Measurements from ENCODE around the gene TAF10.

Gene TAF10

DNA sequence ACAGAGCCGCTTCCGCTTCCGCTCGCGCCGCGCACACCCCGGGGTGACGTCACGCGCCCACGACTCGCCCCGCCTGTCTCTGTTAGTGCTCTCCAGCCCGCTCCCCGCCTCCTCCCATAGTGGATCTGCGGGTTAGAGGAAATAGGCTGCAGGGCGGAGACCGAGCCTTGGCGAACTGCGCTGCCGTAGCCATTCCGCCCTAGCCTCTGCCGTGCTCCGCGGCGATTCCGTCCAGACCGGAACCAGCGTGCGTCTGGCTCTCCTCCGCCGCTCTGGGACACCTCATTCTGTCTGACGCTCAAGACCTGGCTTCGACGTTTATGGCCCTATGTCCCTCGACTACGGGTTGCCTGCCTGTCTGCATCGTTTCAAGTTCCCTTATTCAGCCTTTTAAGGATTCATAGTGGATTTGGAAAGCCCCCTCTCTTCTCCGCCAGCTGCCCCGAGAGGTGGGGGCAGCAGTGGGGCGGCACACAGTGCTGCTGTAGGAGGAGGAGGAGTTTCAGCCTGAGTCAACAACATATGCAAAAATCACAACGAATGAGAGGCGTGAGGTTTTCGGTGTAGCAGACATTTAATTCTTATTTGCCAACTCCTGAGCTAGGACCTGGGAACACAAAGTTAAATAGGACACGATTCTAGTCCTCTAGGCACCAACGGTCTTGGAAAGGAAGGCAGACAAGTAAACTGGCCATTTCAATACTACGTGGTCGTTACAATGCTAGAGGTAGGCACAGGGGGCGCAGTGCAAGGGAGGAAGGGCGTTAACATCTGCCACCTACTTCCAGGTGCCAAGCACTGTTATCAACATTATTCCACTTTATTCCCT, at the start of gene TAF10:
TSS of gene TAF10 (minus strand) at position 4 of the 829 bp plus-strand sequence. CDS start 27 bp downstream, outside the sequence.
- no peak for TF ChIP-seq ZFX (IDR thresholded peaks at IDR 0.05)
- TF ChIP-seq, protein P1, sequence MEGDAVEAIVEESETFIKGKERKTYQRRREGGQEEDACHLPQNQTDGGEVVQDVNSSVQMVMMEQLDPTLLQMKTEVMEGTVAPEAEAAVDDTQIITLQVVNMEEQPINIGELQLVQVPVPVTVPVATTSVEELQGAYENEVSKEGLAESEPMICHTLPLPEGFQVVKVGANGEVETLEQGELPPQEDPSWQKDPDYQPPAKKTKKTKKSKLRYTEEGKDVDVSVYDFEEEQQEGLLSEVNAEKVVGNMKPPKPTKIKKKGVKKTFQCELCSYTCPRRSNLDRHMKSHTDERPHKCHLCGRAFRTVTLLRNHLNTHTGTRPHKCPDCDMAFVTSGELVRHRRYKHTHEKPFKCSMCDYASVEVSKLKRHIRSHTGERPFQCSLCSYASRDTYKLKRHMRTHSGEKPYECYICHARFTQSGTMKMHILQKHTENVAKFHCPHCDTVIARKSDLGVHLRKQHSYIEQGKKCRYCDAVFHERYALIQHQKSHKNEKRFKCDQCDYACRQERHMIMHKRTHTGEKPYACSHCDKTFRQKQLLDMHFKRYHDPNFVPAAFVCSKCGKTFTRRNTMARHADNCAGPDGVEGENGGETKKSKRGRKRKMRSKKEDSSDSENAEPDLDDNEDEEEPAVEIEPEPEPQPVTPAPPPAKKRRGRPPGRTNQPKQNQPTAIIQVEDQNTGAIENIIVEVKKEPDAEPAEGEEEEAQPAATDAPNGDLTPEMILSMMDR (conservative IDR thresholded peaks at IDR 0.05), result peak; percentile 69
- peak within 1 kb of the TSS; percentile 89 for H3K27ac ChIP-seq

DNA sequence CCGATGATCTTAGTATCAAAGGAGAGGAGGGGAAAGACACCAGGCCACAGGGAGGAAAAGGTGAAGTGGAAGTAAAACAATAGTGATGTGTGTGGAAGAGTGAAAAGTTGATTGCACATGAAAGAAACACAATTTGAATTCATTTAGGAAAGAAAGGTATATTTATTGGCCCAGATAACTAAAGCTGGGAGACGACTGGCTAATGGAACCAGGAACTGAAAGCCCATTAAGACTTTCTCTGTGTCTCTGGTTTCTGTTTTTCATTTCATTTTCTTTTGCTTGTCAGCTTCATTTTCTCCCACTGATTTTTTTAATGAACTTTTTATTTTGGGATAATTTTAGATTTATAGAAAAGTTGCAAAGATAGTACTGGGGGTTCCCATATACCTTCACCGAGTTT, 48.7 kb upstream of the TAF10 start:
- TF ChIP-seq, protein P1 (conservative IDR thresholded peaks at IDR 0.05), result no peak
- H3K27ac ChIP-seq, result no peak overlapping the region

DNA sequence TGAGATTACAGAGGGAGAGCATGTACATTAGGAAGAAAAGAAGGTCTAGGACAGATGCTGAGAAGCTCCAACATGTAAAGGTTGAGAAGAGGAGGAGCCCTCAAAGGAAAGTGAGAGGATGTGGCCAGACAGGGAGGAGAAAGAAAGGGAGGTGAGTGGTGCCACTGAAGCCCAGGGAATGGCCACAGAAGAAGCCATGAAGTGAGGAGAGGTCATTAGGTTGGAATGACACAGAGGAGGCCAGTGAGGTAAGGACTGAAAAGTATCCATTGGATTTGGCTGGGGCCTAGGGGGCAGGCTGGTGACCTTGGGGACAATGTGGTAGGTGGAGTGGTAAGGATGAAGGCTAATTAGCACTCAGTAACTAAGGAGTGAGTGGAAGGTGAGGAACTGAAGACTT, 46.6 kb upstream of the TAF10 start:
- H3K27ac ChIP-seq, result no peak overlapping the region
- TF ChIP-seq ZFX (IDR thresholded peaks at IDR 0.05), result no peak
- TF ChIP-seq, protein P1 (conservative IDR thresholded peaks at IDR 0.05), result no peak

DNA sequence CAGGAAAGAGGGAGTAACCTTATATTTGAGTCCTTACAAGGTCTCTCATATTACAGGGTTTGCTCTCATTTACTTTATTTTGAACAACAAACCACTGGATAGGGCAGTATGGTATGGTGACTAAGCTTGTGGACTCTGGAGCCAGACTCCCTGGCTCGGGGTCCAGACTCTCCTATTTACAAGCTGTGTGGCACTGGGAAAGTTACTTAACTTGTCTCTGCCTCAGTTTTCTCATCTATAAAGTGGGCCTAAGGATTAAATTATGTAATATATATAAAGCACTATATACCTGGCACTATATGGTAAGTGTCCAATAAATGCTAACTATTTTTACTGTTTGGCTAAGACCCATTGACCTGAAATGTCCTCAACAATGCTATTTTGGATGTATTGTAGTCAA, 45.3 kb upstream of the TAF10 start:
- no peak overlapping the region for H3K27ac ChIP-seq

DNA sequence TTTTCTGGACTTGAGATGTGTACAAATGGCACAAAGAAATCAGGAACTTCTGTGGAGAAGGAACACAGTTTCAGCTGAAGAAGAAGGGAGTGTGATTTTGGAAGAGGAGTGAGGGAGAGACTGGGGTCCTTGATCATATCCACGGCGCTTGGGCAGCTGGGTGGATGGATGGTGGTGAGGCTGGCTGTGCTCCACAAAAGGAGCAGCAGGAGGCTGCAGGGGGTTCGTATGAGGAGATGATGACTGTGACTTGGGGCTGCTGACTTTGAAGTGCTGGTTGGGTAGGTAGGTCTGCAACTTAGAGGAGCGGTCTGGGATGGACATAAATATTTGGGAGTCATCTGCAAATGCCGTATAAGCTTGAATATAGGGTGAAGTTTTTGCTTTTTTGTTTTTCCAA, 44.9 kb upstream of the TAF10 start:
- H3K27ac ChIP-seq, result no peak overlapping the region
- TF ChIP-seq, protein P1 (conservative IDR thresholded peaks at IDR 0.05), result no peak
- no peak for TF ChIP-seq ZFX (IDR thresholded peaks at IDR 0.05)

More for the DNA sequence above, 45.3 kb upstream of the TAF10 start:
- TF ChIP-seq ZFX (IDR thresholded peaks at IDR 0.05), result no peak
- TF ChIP-seq, protein P1 (conservative IDR thresholded peaks at IDR 0.05), result no peak

DNA sequence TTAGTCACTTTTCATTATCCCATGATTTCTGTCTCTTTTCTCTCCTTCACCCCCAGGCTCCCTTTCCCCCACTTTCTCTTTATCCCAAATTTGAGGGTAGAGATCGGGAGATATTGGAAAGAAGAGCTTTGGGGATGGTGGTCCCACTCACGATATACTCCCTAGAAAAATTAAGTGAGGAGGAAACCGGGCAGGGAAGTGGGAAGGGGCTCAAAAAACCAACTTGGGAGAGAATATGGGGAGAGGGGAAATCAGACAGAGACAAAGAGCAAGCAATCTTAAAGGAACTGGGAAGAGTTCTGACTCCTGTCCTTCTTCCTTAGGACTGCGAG, 44.5 kb upstream of the TAF10 start:
- no peak for TF ChIP-seq ZFX (IDR thresholded peaks at IDR 0.05)
- TF ChIP-seq, protein P1 (conservative IDR thresholded peaks at IDR 0.05), result no peak
- no peak overlapping the region for H3K27ac ChIP-seq

DNA sequence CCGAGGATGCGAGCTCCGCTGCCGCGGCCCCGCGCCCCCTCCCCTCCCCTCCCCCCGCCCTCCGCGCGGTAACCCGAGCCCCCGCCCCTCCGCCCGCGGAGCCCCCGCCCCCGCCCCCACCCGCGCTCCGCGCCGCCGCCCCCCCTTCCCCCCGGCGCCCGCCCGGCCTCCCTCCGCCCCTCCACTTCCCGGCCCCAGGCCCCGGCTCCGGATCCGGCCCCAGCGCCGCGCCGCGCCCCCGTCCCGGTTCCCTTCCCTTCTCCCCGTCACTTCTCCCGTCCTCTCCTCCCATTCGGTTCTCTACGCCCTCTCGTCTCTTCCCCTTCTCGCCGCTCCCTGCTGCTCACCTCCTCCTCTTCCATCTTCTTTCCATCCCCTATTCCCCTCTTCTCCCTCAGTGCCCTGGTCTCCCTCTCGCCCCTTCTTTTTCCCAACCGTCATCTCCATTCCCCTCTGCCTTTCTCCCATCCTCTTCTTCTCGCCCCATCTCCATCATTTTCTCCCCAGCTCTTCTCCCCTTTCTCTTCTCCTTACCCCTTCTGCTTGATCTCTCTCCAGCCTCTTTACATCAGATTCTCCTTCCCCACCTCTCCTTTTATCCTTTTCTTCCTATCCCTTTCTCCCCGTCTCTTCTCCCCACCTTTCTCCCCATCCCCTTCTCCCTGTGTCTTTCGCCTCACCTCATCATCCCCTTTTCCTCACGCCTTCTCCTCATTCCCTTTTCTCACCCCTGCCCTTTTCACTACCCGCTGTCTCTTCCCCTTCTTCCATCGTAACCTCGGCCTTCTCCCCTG, 44.0 kb upstream of the TAF10 start, which contains the start of gene DCHS1:
TSS of gene DCHS1 (minus strand) at position 20 of the 794 bp plus-strand sequence. CDS start 14,196 bp downstream, outside the sequence.
- no peak for TF ChIP-seq ZFX (IDR thresholded peaks at IDR 0.05)
- TF ChIP-seq, protein P1 (conservative IDR thresholded peaks at IDR 0.05), result no peak
- H3K27ac ChIP-seq, result no peak within 1 kb of the TSS

All from C4-2B (cell line).